ENCODE results near the gene DOK6. TPM values are rescaled to one million over a fixed set of nuclear protein-coding genes. Genes with fewer than 3 reads are reported as not detected.
"Not testable (repeated sequence)": the region's sequence is repeated elsewhere in the genome, so short reads cannot be mapped to it uniquely, and the experiment has no call there.

DOK6 gene
- total and polyA plus RNA-seq, 9 of the 15 experiments (the other 6 are each of a cell fraction or from before 2014, with no cell fraction given) = not detected

- H3K4me2 ChIP-seq (ENCODE audit: insufficient read depth, low read length); BruUV-seq (replicated peaks); H3K27me3 ChIP-seq (ENCODE audit: control insufficient read depth in 2 of 2, insufficient read depth in 2 of 2, low read length in 2 of 2); POLR2A ChIA-PET; H3K36me3 ChIP-seq (ENCODE audit: control insufficient read depth, insufficient read depth, low read length); H3K9me3 ChIP-seq (replicated peaks; ENCODE audit: control insufficient read depth, insufficient read depth, low read depth, low read length); H3K27ac ChIP-seq (ENCODE audit: extremely low read depth, low read depth, low read length); H3K4me3 ChIP-seq; H3K4me1 ChIP-seq (replicated peaks in 1 of 2; ENCODE audit: control insufficient read depth in 2 of 2, insufficient read depth in 2 of 2, low read length in 2 of 2); ATAC-seq; H2AFZ ChIP-seq (ENCODE audit: low read depth, low read length); H3K9ac ChIP-seq (ENCODE audit: insufficient read depth in 1 of 2, low read depth in 2 of 2, low read length in 2 of 2); FAIRE-seq; H3K79me2 ChIP-seq (ENCODE audit: control insufficient read depth, insufficient read depth, low read length); DNase-seq (ENCODE audit: extremely low read depth in 1 of 4, low spot score in 3 of 4); H4K20me1 ChIP-seq (replicated peaks; ENCODE audit: control insufficient read depth, insufficient read depth, low read length); intact Hi-C loops (cut with micrococcal nuclease); CTCF ChIA-PET (ENCODE audit: low intra/inter-chr PET ratio); H3K9me1 ChIP-seq (ENCODE audit: control insufficient read depth, insufficient read depth, low read length); in situ Hi-C loops (cut with MboI): not testable (repeated sequence)
- peak; percentile 79 for TF ChIP-seq ZNF707 (CRISPR knock-in tag; conservative IDR thresholded peaks at IDR 0.05)
- WGBS (ENCODE audit: insufficient coverage, low coverage, missing lambda C conversion rate) = 0% methylated on average over 1 of the region's 1 CpG
Observed at GRCh38 chr18:69359768-69360167, 40.9 kb upstream of the DOK6 start.

DNA sequence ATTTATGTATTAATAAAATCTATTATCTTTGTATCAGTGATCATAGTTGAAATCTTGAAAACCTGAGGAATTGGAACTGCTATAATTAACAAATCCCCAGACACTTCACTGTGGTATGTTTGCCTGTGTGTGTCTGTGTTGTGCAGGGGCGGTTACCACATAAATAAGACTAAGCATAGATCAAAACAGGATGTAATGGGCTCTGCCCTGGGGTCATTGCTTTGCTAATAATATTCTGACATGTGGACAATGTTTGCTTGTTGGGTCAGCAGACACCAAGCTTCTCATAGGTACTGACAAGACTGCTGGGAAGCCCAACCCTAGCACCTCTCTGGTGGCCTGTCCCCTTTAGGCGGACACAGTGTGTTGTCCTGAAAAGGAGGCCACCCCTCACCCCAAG, 35.8 kb upstream of the DOK6 start:
- DNase-seq (ENCODE audit: extremely low read depth in 1 of 4, low spot score in 3 of 4) (no peak), FAIRE-seq (no peak), ATAC-seq (no peak)
- in situ Hi-C loops (cut with MboI) = no loop called here
- Histone ChIP-seq H3K9me1 (ENCODE audit: control insufficient read depth, insufficient read depth, low read length) (no peaks in the 10 kb centered on the region), H3K9ac (ENCODE audit: insufficient read depth in 1 of 2, low read depth in 2 of 2, low read length in 2 of 2) (no peak overlapping the region), H3K79me2 (ENCODE audit: control insufficient read depth, insufficient read depth, low read length) (no peaks in the 10 kb centered on the region), H3K36me3 (ENCODE audit: control insufficient read depth, insufficient read depth, low read length) (no peaks in the 10 kb centered on the region), H3K4me2 (ENCODE audit: insufficient read depth, low read length) (no peak overlapping the region), H3K4me1 (replicated peaks in 1 of 2; ENCODE audit: control insufficient read depth in 2 of 2, insufficient read depth in 2 of 2, low read length in 2 of 2) (no peaks in the 10 kb centered on the region), H4K20me1 (replicated peaks; ENCODE audit: control insufficient read depth, insufficient read depth, low read length) (no peaks in the 10 kb centered on the region), H3K27me3 (ENCODE audit: control insufficient read depth in 2 of 2, insufficient read depth in 2 of 2, low read length in 2 of 2) (no peaks in the 10 kb centered on the region), H2AFZ (ENCODE audit: low read depth, low read length) (no peak overlapping the region), H3K9me3 (replicated peaks; ENCODE audit: control insufficient read depth, insufficient read depth, low read depth, low read length) (no peaks in the 10 kb centered on the region), H3K27ac (ENCODE audit: extremely low read depth, low read depth, low read length) (no peak overlapping the region), H3K4me3 (no peak overlapping the region)
- TF ChIP-seq HNRNPLL (IDR thresholded peaks at IDR 0.05; ENCODE audit: low read depth, low read length, poor library complexity, severe bottlenecking) (no peak), OTX1 (CRISPR knock-in tag; IDR thresholded peaks at IDR 0.05) (no peak), KLF16 (IDR thresholded peaks at IDR 0.05) (no peak), POLR2AphosphoS2 (IDR thresholded peaks at IDR 0.05; ENCODE audit: low read length) (no peak), NFIX (CRISPR knock-in tag; IDR thresholded peaks at IDR 0.05; ENCODE audit: low read depth) (no peak), HEY1 (CRISPR knock-in tag; IDR thresholded peaks at IDR 0.05; ENCODE audit: borderline replicate concordance) (no peak), PRPF4 (IDR thresholded peaks at IDR 0.05; ENCODE audit: insufficient read depth, low read depth, low read length, poor library complexity, severe bottlenecking) (no peak)
- no TSS peak for BruUV-seq (replicated peaks)
- POLR2A ChIA-PET = no interaction called here
- intact Hi-C loops (cut with micrococcal nuclease) = no loop called here
- 0% methylated on average over 1 of the region's 2 CpGs for WGBS (ENCODE audit: insufficient coverage, low coverage, missing lambda C conversion rate)
- CTCF ChIA-PET (ENCODE audit: low intra/inter-chr PET ratio) = no interaction called here
